Fibroblast of lung (primary cell): ENCODE measurements around the gene CNOT3. TPM values are rescaled to one million over a fixed set of nuclear protein-coding genes. Genes with fewer than 3 reads are reported as not detected.
"Not testable (repeated sequence)": the region's sequence is repeated elsewhere in the genome, so short reads cannot be mapped to it uniquely, and the experiment has no call there.

Experiments used
- DNase-seq, 2 donors: peaks; one replicate each; pipeline versions ENCODE4 v3.0.0 to v3.0.0-alpha.2; 2010; ENCODE audit warnings: low read depth in 2 of 2
- H2AFZ ChIP-seq: 2 replicates; pipeline ENCODE4 v1.5.1; 2012; ENCODE audit warnings: low read length, control low read depth, inconsistent platforms
- H3K27ac ChIP-seq: 2 replicates; pipeline ENCODE4 v1.5.1; 2011; ENCODE audit warnings: low read length, control low read depth; ENCODE audit not compliant: insufficient read depth
- H3K27me3 ChIP-seq: 2 replicates; pipeline ENCODE4 v1.5.1; 2011; ENCODE audit warnings: mild to moderate bottlenecking, low read length; ENCODE audit not compliant: control insufficient read depth, insufficient read depth
- H3K36me3 ChIP-seq: 2 replicates; pipeline ENCODE4 v1.5.1; 2011; ENCODE audit warnings: low read length; ENCODE audit not compliant: control insufficient read depth, insufficient read depth
- H3K4me1 ChIP-seq: 2 replicates; pipeline ENCODE4 v1.5.1; 2011; ENCODE audit warnings: low read length; ENCODE audit not compliant: control insufficient read depth, insufficient read depth; ENCODE audit errors: extremely low read depth
- H3K4me2 ChIP-seq: 2 replicates; pipeline ENCODE4 v1.5.1; 2011; ENCODE audit warnings: low read length, control low read depth; ENCODE audit not compliant: insufficient read depth; ENCODE audit errors: extremely low read depth
- H3K4me3 ChIP-seq, 4 experiments: fragments of 200-600 bp in 1 of 4; sonication (generic) in 1 of 4; replicated peaks in 1 of 4; 2 replicates each; pipeline ENCODE4 v1.5.1; 2011 to 2016; ENCODE audit warnings: low read length in 4 of 4, low read depth in 3 of 4, mild to moderate bottlenecking in 3 of 4, control low read depth in 2 of 4, inconsistent platforms in 1 of 4, mixed read lengths in 1 of 4; ENCODE audit not compliant: insufficient read depth in 1 of 4; ENCODE audit errors: control extremely low read depth in 1 of 4
- H3K79me2 ChIP-seq: 2 replicates; pipeline ENCODE4 v1.5.1; 2012; ENCODE audit warnings: mild to moderate bottlenecking, low read length, inconsistent platforms; ENCODE audit not compliant: control insufficient read depth, insufficient read depth
- H3K9ac ChIP-seq: 2 replicates; pipeline ENCODE4 v1.5.1; 2011; ENCODE audit warnings: mild to moderate bottlenecking, low read length, control low read depth; ENCODE audit not compliant: insufficient read depth
- H3K9me3 ChIP-seq: 2 replicates; pipeline ENCODE4 v1.5.1; 2012; ENCODE audit warnings: low read depth, low read length; ENCODE audit not compliant: control insufficient read depth, insufficient read depth
- H4K20me1 ChIP-seq: 2 replicates; pipeline ENCODE4 v1.5.1; 2011; ENCODE audit warnings: low read length; ENCODE audit not compliant: control insufficient read depth, insufficient read depth; ENCODE audit errors: extremely low read depth
- EZH2 ChIP-seq: IDR thresholded peaks from 2 replicates; pipeline ENCODE4 v1.5.1; 2012; ENCODE audit warnings: low read length, control low read depth, mild to moderate bottlenecking; ENCODE audit errors: missing control alignments
- polyA plus RNA-seq, 2 donors: library from polyadenylated mRNA; depleted of rRNA in 1 of 2; stranded (reverse) in 1 of 2; unstranded in 1 of 2; fragments of >200 nt; gene quantifications; 2 replicates each; pipeline ENCODE4 v1.2.1, GENCODE V29; 2011 to 2012; ENCODE audit warnings: missing spikeins in 1 of 2
- total RNA-seq: library from RNA; depleted of rRNA; stranded (reverse); fragments of >200 nt; gene quantifications from 2 replicates; pipeline ENCODE4 v1.2.1, GENCODE V29; 2014
- TF ChIP-seq, protein P1 (sequence below), 2 donors: IDR thresholded peaks in 1 of 2; conservative IDR thresholded peaks in 1 of 2; 1 replicate in 1 of 2; 2 replicates in 1 of 2; pipeline ENCODE4 v1.5.1; 2011 to 2012; ENCODE audit warnings: low read length in 2 of 2, control low read depth in 1 of 2, inconsistent platforms in 1 of 2, low read depth in 1 of 2, mild to moderate bottlenecking in 1 of 2

The CNOT3 gene
- total and polyA plus RNA-seq, 2 donors (not counting 1 experiment from before 2014, with no cell fraction given), result 10.4 to 10.7 TPM

DNA sequence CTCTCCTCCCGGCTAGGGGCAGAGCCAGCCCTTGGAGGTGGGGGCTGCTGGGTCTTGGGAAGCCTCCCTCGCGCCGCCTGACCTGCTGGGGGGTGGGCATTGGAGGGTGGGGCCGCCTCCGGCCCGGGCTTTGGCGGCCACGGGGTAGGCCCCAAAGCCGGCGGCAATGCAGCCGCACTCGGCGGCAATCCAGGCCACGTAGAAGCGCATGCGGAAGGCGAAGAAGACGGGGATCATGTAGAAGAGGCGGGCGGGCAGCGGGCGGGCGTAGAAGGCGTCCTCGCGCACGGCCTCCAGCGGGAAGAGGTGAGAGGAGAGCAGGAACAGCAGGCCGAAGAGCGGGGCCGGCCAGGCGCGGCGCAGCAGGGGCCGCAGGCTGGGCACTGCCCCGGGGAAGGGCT lies 43.1 kb downstream of the CNOT3 start:
- no peaks in the 10 kb centered on the region for H3K4me1 ChIP-seq
- DNase-seq, result no peak
- no peak overlapping the region for H3K9ac ChIP-seq
- no peaks in the 10 kb centered on the region for H3K27me3 ChIP-seq
- peak overlapping the region; percentile 50 for H3K27ac ChIP-seq
- no peaks in the 10 kb centered on the region for H3K79me2 ChIP-seq
- H3K4me3 ChIP-seq, result no peak overlapping the region
- no peak overlapping the region for H2AFZ ChIP-seq
- TF ChIP-seq, protein P1, sequence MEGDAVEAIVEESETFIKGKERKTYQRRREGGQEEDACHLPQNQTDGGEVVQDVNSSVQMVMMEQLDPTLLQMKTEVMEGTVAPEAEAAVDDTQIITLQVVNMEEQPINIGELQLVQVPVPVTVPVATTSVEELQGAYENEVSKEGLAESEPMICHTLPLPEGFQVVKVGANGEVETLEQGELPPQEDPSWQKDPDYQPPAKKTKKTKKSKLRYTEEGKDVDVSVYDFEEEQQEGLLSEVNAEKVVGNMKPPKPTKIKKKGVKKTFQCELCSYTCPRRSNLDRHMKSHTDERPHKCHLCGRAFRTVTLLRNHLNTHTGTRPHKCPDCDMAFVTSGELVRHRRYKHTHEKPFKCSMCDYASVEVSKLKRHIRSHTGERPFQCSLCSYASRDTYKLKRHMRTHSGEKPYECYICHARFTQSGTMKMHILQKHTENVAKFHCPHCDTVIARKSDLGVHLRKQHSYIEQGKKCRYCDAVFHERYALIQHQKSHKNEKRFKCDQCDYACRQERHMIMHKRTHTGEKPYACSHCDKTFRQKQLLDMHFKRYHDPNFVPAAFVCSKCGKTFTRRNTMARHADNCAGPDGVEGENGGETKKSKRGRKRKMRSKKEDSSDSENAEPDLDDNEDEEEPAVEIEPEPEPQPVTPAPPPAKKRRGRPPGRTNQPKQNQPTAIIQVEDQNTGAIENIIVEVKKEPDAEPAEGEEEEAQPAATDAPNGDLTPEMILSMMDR (conservative IDR thresholded peaks at IDR 0.05 in 1 of 2, IDR thresholded peaks at IDR 0.05 in 1 of 2; ENCODE audit: low read depth in 1 of 2, low read length in 2 of 2), result no peak
- TF ChIP-seq EZH2, result no peak
- peaks cover 11% of the 10 kb centered on the region for H3K36me3 ChIP-seq
- H3K9me3 ChIP-seq, result no peaks in the 10 kb centered on the region
- no peaks in the 10 kb centered on the region for H4K20me1 ChIP-seq
- H3K4me2 ChIP-seq, result no peak overlapping the region

DNA sequence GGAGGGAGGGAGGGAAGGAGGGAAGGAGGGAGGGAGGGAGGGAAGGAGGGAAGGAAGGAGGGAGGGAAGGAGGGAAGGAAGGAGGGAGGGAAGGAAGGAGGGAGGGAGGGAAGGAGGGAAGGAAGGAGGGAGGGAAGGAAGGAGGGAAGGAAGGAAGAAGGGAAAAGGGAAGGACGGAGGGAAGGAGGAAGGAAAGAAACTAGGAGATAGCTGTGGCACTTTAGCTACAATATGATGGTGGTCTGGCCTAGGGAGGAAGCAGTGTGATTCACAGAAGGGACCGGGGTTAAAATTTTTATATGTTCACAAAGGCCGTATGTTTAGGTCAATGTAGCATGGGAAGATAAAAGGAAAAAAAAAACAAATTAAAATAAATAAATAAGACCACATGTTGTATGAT lies 44.3 kb downstream of the CNOT3 start:
- not testable (repeated sequence) for H3K9ac ChIP-seq, H3K9me3 ChIP-seq, DNase-seq

DNA sequence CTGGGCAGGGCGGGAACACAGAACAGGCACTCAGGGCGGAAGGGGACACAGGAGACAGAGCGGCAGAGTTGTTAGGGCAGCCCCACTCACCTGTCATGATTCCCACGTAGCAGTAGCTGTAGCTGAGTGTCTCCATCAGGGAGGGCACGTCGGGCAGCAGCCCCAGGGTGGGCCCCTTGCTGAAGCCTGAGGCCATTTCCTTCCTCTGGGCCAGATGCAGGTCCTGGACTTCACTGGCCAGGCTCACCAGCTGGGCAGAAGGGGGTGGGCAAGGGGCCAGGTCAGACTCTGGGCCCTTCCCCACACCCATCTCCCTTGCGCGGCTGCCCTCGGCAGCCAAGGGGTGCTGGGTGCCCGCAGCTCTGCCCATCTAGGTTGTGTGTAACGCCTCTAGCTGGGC lies 45.9 kb downstream of the CNOT3 start:
- Histone ChIP-seq H3K27ac (no peak overlapping the region), H4K20me1 (no peaks in the 10 kb centered on the region), H2AFZ (no peak overlapping the region), H3K4me2 (no peak overlapping the region), H3K9me3 (no peaks in the 10 kb centered on the region), H3K4me3 (no peak overlapping the region), H3K79me2 (peaks cover 19% of the 10 kb centered on the region), H3K36me3 (peaks cover 11% of the 10 kb centered on the region), H3K4me1 (no peaks in the 10 kb centered on the region), H3K9ac (no peak overlapping the region), H3K27me3 (no peaks in the 10 kb centered on the region)
- no peak for TF ChIP-seq EZH2
- TF ChIP-seq, protein P1 (conservative IDR thresholded peaks at IDR 0.05 in 1 of 2, IDR thresholded peaks at IDR 0.05 in 1 of 2; ENCODE audit: low read depth in 1 of 2, low read length in 2 of 2), result no peak
- no peak for DNase-seq

More for the DNA sequence above, 44.3 kb downstream of the CNOT3 start:
- H3K36me3 ChIP-seq, result peaks cover 12% of the 10 kb centered on the region
- H3K27ac ChIP-seq, H3K4me1 ChIP-seq, H4K20me1 ChIP-seq, H3K27me3 ChIP-seq, H3K4me2 ChIP-seq, H3K79me2 ChIP-seq, H3K4me3 ChIP-seq, H2AFZ ChIP-seq: not testable (repeated sequence)
